Small intestine (tissue), 7 donors: Measurements from ENCODE around the gene RPP21. TPM values are rescaled to one million over a fixed set of nuclear protein-coding genes. Genes with fewer than 3 reads are reported as not detected.
A peak's percentile ranks its signal among the peaks of the same experiment; 100 is the strongest.

ENCODE experiments used
- DNase-seq, 2 donors: peaks; one replicate each; pipeline versions ENCODE4 v3.0.0 to v3.0.0-alpha.2; 2013
- FAIRE-seq: peaks from 2 replicates; lab custom pipeline; 2012; peaks lifted over from hg19 to GRCh38; lab: Jason Lieb, UNC
- H3K27ac ChIP-seq, 3 donors: one replicate each; pipeline ENCODE4 v1.5.1; 2013; ENCODE audit warnings: low read length in 2 of 3, mild to moderate bottlenecking in 2 of 3, control low read depth in 1 of 3, inconsistent platforms in 1 of 3, low read depth in 1 of 3, moderate library complexity in 1 of 3
- H3K27me3 ChIP-seq, 3 donors: one replicate each; pipeline ENCODE4 v1.6.1; 2013; ENCODE audit warnings: low read length in 3 of 3, inconsistent platforms in 1 of 3; ENCODE audit not compliant: control insufficient read depth in 3 of 3, insufficient read depth in 3 of 3
- H3K36me3 ChIP-seq, 3 donors: one replicate each; pipeline ENCODE4 v1.6.1; 2013; ENCODE audit warnings: low read length in 3 of 3, inconsistent platforms in 1 of 3, low read depth in 1 of 3, mild to moderate bottlenecking in 1 of 3, moderate library complexity in 1 of 3; ENCODE audit not compliant: control insufficient read depth in 3 of 3, insufficient read depth in 2 of 3
- H3K4me1 ChIP-seq, 3 donors: one replicate each; pipeline ENCODE4 v1.6.1; 2013; ENCODE audit warnings: low read length in 2 of 3, inconsistent platforms in 1 of 3, low read depth in 1 of 3, mild to moderate bottlenecking in 1 of 3, moderate library complexity in 1 of 3; ENCODE audit not compliant: control insufficient read depth in 3 of 3, insufficient read depth in 2 of 3
- H3K4me3 ChIP-seq, 3 donors: one replicate each; pipeline ENCODE4 v1.5.1; 2013; ENCODE audit warnings: low read length in 3 of 3, control low read depth in 1 of 3, inconsistent platforms in 1 of 3, low read depth in 1 of 3, mild to moderate bottlenecking in 1 of 3, moderate library complexity in 1 of 3
- H3K9me3 ChIP-seq, 2 donors: one replicate each; pipeline ENCODE4 v1.6.1; 2013; ENCODE audit warnings: low read depth in 1 of 2, low read length in 1 of 2; ENCODE audit not compliant: control insufficient read depth in 2 of 2, insufficient read depth in 1 of 2
- WGBS, 3 donors: extraction: QIAGEN DNeasy Blood & Tissue Kit; methylation state at CpG; one replicate each; pipeline ENCODE4 v1.1.7; 2013; 5-methylcytosine and 5-hydroxymethylcytosine counted together
- polyA plus RNA-seq, 4 donors: library from polyadenylated mRNA; stranded (reverse) in 3 of 4; unstranded in 1 of 4; fragments of 200-250 nt in 3 of 4; fragments of 120-200 nt in 1 of 4; gene quantifications; one replicate each; pipeline versions ENCODE4 v1.2.1 to v1.2.3, GENCODE V29; 2013
- donor health status: healthy with polysubstance abuse.
- donor health status: control.
- donor health status: control.
- donor health status: Bipolar disorder and iron deficiency.
- donor health status: healthy.

The RPP21 gene
- polyA plus RNA-seq, 4 donors = 71.1 to 100 (median 85.2) TPM

DNA sequence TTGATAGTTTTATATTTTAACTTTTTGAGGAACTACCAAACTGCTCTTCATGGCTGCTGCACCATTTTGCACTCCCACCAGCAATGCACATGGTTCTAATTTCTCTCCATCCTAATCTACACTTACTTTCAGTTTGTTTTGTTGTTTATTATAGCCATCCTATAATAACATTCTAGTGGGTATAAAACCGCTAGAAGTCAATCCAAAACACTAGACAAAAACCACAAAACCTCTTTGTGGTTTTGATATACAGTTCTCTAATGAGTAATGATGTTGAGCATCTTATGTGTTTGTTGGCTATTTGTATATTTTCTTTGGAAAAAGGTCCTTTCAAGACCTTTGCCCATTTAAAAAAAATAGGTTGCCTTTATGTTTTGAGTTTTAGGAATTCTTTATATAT lies 5.6 kb downstream of the RPP21 start:
- no peak overlapping the region for H3K4me3 ChIP-seq
- WGBS, 3 donors = 39 to 83% (median 54%) methylated on average over 1 of the region's 1 CpG
- peaks cover 0 to 15% (median 3%) of the 10 kb centered on the region in 3 donors for H3K36me3 ChIP-seq
- DNase-seq = no peak
- H3K4me1 ChIP-seq = peaks cover 0 to 8% (median 2%) of the 10 kb centered on the region in 3 donors
- FAIRE-seq = no peak
- no peak overlapping the region for H3K27ac ChIP-seq
- H3K9me3 ChIP-seq = no peaks in the 10 kb centered on the region
- H3K27me3 ChIP-seq = no peaks in the 10 kb centered on the region

DNA sequence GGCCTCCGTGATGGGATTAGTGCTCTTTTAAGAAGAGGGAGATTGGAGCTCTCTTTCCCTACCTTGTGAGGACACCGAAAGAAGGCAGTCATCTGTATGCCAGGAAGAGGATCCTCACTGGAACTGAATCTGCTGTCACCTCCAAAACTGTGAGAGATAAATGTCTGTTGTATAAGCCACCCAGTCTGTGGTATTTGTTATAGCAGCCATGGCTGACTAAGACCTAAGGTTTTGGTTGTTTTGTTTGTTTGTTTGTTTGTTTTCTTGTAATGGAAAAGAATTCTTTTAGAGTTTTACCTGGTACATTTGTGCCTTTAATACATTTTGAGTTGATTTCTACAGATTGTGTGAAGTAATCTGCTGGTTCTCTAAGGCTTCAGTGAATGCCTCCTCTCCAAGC lies 7.6 kb downstream of the RPP21 start:
- no peak for DNase-seq
- peaks cover 0 to 7% (median 0%) of the 10 kb centered on the region in 3 donors for H3K36me3 ChIP-seq
- H3K27me3 ChIP-seq = no peaks in the 10 kb centered on the region
- WGBS, 3 donors = 79 to 90% (median 89%) methylated on average over 2 of the region's 2 CpGs
- no peaks in the 10 kb centered on the region for H3K9me3 ChIP-seq
- peaks cover 0 to 6% (median 0%) of the 10 kb centered on the region in 3 donors for H3K4me1 ChIP-seq
- H3K4me3 ChIP-seq = no peak overlapping the region
- no peak for FAIRE-seq
- no peak overlapping the region for H3K27ac ChIP-seq

DNA sequence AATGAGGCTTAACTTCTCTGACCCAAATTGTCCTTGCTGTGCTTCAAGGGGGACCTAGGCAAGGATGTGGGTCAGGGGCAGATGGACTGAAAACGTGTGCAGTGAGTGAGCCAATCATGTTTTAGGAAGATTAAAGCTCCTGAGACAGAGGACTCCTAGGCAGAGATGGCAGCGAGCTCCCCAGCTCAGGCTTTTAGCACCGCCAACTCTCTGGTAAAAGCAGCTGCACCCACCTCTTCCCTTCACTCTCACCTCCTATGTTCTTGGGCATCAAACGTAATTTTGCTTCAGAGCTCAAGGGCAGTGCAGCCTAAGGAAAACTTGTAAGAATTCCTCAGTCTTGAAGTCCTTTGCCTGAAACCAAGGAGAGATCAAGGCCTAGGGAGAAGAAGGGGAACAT lies 10.3 kb downstream of the RPP21 start:
- Histone ChIP-seq H3K4me1 (peaks cover 0 to 12% (median 0%) of the 10 kb centered on the region in 3 donors), H3K9me3 (no peaks in the 10 kb centered on the region), H3K27me3 (peaks cover 5 to 23% (median 11%) of the 10 kb centered on the region in 3 donors), H3K4me3 (no peak overlapping the region), H3K36me3 (no peaks in the 10 kb centered on the region), H3K27ac (no peak overlapping the region)
- DNase-seq (no peak), FAIRE-seq (no peak)
- 63 to 78% (median 69%) methylated on average over 4 of the region's 4 CpGs for WGBS, 3 donors

DNA sequence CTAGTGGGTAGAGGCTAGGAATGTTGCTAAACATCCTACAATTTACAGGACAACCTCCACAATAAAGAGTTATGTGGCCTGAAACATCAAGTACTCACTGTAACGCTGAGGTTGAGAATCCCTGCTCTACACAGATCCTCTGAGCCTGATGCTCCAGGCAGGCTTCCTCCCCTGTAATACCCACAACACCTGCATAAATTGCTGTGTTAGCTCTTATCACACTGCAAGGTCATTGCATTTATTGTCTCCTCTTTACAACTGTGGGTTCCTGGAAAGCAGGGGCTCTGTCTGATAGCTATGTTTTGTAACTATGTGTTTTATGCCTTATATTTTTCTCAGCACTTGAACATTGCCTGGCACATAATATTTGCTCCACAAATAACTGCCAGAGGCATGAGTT lies 11.6 kb downstream of the RPP21 start:
- no peaks in the 10 kb centered on the region for H3K36me3 ChIP-seq
- no peak overlapping the region for H3K4me3 ChIP-seq
- peaks cover 5 to 25% (median 12%) of the 10 kb centered on the region in 3 donors for H3K27me3 ChIP-seq
- peak; percentile 8 to 55 for DNase-seq
- no peak for FAIRE-seq
- WGBS, 3 donors = 21 to 51% (median 24%) methylated on average over 1 of the region's 1 CpG
- no peaks in the 10 kb centered on the region for H3K9me3 ChIP-seq
- peaks cover 0 to 12% (median 0%) of the 10 kb centered on the region in 3 donors for H3K4me1 ChIP-seq
- H3K27ac ChIP-seq = no peak overlapping the region

DNA sequence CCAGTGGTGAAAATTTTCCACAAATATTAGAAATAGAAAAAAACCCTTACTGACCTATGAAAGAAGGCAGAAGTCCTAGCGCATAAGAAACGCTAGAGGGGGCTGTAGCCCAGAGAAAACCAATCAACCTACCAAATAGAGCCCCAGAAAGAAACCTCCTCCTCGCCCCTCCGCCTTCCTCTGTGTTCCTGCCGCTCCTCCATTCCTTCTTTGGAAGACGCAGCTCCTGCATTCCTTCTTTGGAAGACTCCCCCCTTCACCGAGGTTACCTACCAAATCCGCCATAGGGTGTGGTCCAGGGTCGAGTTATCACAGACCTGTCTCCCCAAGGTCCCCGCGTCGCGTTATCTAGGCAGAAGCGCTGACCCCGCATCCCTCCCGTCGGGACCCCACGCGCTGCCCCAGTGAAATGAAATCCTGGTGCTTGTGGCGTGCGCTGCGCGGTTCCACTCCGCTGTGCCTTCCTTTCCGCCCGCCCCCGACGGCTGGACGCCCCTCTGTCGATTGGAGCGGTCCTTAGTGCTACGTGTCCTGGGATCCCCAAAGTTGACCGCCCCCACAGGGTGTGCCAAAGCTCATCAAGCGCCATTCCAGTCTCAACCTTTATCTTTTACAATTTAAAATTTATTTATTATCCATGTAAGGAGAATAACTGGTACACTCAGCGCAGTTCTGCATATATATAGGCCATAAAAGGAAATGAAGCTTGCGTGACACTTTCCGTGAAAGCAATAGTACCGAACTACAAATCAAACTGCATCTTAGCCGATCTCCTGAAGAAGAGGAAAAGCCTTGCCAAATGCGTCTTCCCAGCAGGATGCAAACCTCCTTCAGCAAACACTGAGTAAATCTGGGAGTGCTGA lies 13.0 kb downstream of the RPP21 start:
- DNase-seq = peak; percentile 42 to 75
- FAIRE-seq = no peak
- Histone ChIP-seq H3K36me3 (no peaks in the 10 kb centered on the region), H3K27me3 (peaks cover 5 to 29% (median 12%) of the 10 kb centered on the region in 3 donors), H3K4me1 (peaks cover 0 to 12% (median 0%) of the 10 kb centered on the region in 3 donors), H3K4me3 (peak overlapping the region in 2 of 3 donors; percentile 8 to 44), H3K9me3 (no peaks in the 10 kb centered on the region), H3K27ac (peak overlapping the region in 1 of 3 donors; percentile 10)
- WGBS, 3 donors = 4 to 10% (median 7%) methylated on average over 39 to 40 of the region's 40 CpGs

DNA sequence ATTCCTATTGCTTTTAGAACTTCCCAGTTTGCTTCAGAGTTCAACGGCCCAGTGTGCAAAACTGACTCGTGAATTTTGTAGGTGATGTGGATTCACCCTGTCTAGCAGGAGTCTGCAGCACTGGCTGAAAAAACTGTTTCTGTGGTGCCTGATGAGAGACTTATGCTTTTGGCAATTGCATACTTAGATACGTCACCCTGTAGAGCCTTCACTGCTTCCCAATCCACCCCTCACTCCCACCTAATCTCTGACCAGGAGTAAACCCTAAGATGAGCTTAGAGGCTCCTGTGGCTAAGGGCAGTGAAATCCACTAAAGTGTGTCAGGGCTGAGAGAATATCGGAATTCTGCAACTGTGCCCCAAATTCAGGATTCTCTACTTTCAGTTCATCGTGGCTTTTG lies 14.3 kb downstream of the RPP21 start:
- no peak for DNase-seq
- FAIRE-seq = no peak
- Histone ChIP-seq H3K4me1 (peaks cover 0 to 12% (median 0%) of the 10 kb centered on the region in 3 donors), H3K9me3 (no peaks in the 10 kb centered on the region), H3K27ac (no peak overlapping the region), H3K4me3 (no peak overlapping the region), H3K27me3 (peaks cover 5 to 35% (median 13%) of the 10 kb centered on the region in 3 donors), H3K36me3 (no peaks in the 10 kb centered on the region)
- 44 to 64% (median 57%) methylated on average over 5 of the region's 5 CpGs for WGBS, 3 donors

DNA sequence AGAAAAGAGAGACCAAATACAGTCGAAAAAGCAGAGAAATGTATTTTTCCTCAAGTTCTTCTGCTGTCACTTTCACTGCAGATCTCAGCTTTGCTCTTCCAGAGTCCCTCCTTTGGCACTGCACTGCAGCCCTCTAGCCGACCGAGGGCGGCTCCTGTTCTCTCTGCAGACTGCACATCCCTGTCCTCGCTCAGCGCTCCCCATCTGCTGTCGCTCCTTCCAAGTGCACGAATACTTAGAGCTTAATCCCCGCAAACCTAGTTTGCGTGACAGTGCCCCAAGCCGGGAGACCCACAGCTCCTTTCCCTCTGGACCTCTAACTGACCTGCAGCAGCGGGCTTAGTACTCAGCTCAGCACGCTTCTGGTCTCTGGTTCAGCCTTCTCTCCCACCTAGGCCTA lies 15.2 kb downstream of the RPP21 start:
- H3K27me3 ChIP-seq = peaks cover 5 to 36% (median 14%) of the 10 kb centered on the region in 3 donors
- WGBS, 3 donors = 54 to 74% (median 56%) methylated on average over 13 of the region's 13 CpGs
- no peaks in the 10 kb centered on the region for H3K9me3 ChIP-seq
- DNase-seq = no peak
- no peak overlapping the region for H3K4me3 ChIP-seq
- FAIRE-seq = no peak
- peaks cover 0 to 12% (median 0%) of the 10 kb centered on the region in 3 donors for H3K4me1 ChIP-seq
- H3K36me3 ChIP-seq = no peaks in the 10 kb centered on the region
- no peak overlapping the region for H3K27ac ChIP-seq

DNA sequence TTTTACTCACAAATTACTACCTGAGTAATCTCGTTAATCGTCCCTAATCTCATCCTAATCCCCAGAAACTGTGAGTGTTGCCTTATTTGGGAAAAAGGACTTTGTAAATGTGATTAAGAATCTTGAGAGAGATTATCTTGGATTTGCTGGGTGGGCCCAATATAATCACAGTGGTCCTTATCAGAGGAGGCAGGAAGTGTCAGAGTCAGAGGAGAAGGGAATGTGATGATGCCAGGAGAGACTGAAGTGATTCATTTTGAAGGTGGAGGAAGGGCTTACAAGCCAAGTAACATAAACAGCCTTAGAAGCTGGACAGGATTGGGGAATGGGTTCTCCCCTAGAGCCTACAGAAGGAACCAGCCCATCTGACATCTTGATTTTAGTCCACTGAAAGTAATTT lies 16.7 kb downstream of the RPP21 start:
- Histone ChIP-seq H3K36me3 (no peaks in the 10 kb centered on the region), H3K27ac (no peak overlapping the region), H3K9me3 (no peaks in the 10 kb centered on the region), H3K27me3 (peaks cover 5 to 45% (median 14%) of the 10 kb centered on the region in 3 donors), H3K4me3 (no peak overlapping the region), H3K4me1 (peaks cover 0 to 9% (median 0%) of the 10 kb centered on the region in 3 donors)
- DNase-seq = no peak
- FAIRE-seq = no peak
- WGBS, 3 donors = 49 to 78% (median 70%) methylated on average over 2 of the region's 2 CpGs
